B cell (primary cell): ENCODE data around the gene ZNF771. TPM values are rescaled to one million over a fixed set of nuclear protein-coding genes. Genes with fewer than 3 reads are reported as not detected.

ENCODE experiments used
- ATAC-seq: fragments of 200-7000 bp; cut with Tn5 transposase; one replicate; pipeline ENCODE4 v1.10.0; 2021; ENCODE audit warnings: low read depth, mild to moderate bottlenecking, moderate number of reproducible peaks, moderate library complexity
- CTCF ChIA-PET: fragments of 350-600 bp; sonication (Branson Sonifier 250); formaldehyde crosslinking; loops from one replicate; lab custom pipeline; 2021; ENCODE audit warnings: antibody characterized with exemption, inconsistent platforms; lab: Charles Lee
- POLR2A ChIA-PET: fragments of 350-600 bp; sonication (Branson Sonifier 250); formaldehyde crosslinking; loops from one replicate; lab custom pipeline; 2021; ENCODE audit warnings: antibody characterized with exemption; lab: Charles Lee
- DNase-seq: peaks from one replicate; pipeline ENCODE4 v3.0.0; 2013
- H2AFZ ChIP-seq: 2 replicates; pipeline ENCODE4 v1.6.1; 2012; ENCODE audit warnings: mild to moderate bottlenecking, low read depth, low read length; ENCODE audit not compliant: insufficient read depth, poor library complexity, severe bottlenecking
- H3K27ac ChIP-seq, 2 donors: 1 replicate in 1 of 2; 2 replicates in 1 of 2; pipeline ENCODE4 v1.5.1; 2012 to 2013; ENCODE audit warnings: low read length in 2 of 2, mild to moderate bottlenecking in 2 of 2, moderate library complexity in 1 of 2
- H3K27me3 ChIP-seq, 4 experiments: fragments of 200-600 bp in 1 of 4; sonication (generic) in 1 of 4; replicated peaks in 1 of 4; 1 replicate in 2 of 4; 2 replicates in 2 of 4; pipeline versions ENCODE4 v1.6.1 to v1.7.0; 2013 to 2016; ENCODE audit warnings: low read length in 3 of 4, mild to moderate bottlenecking in 2 of 4, mixed read lengths in 1 of 4, moderate library complexity in 1 of 4; ENCODE audit not compliant: insufficient read depth in 4 of 4, control insufficient read depth in 3 of 4; ENCODE audit errors: control extremely low read depth in 1 of 4
- H3K36me3 ChIP-seq, 2 experiments: replicated peaks in 1 of 2; 1 replicate in 1 of 2; 2 replicates in 1 of 2; pipeline versions ENCODE4 v1.6.1 to v1.7.1; 2013; ENCODE audit warnings: low read length in 1 of 2; ENCODE audit not compliant: insufficient read depth in 2 of 2, control insufficient read depth in 1 of 2; ENCODE audit errors: control extremely low read depth in 1 of 2, extremely low read depth in 1 of 2
- H3K4me1 ChIP-seq, 2 donors: fragments of 200-600 bp in 1 of 2; sonication (generic) in 1 of 2; 1 replicate in 1 of 2; 2 replicates in 1 of 2; pipeline versions ENCODE4 v1.5.1 to v1.6.1; 2013 to 2017; ENCODE audit warnings: low read length in 2 of 2; ENCODE audit not compliant: control insufficient read depth in 2 of 2, insufficient read depth in 2 of 2
- H3K4me2 ChIP-seq: replicated peaks from 2 replicates; pipeline ENCODE3; 2012; ENCODE audit warnings: mild to moderate bottlenecking, low read depth, low read length; ENCODE audit not compliant: poor library complexity, severe bottlenecking
- H3K4me3 ChIP-seq, 5 experiments: fragments of 200-600 bp in 1 of 5; sonication (generic) in 1 of 5; 1 replicate in 3 of 5; 2 replicates in 2 of 5; pipeline versions ENCODE4 v1.5.1 to v1.7.0; 2011 to 2016; ENCODE audit warnings: low read length in 4 of 5, mild to moderate bottlenecking in 4 of 5, low read depth in 2 of 5, control low read depth in 1 of 5, moderate library complexity in 1 of 5; ENCODE audit not compliant: insufficient read depth in 1 of 5; ENCODE audit errors: control extremely low read depth in 1 of 5, extremely low read depth in 1 of 5
- H3K79me2 ChIP-seq: fragments of 200-600 bp; sonication (generic); one replicate; pipeline ENCODE4 v1.6.0; 2016; ENCODE audit warnings: low read length; ENCODE audit not compliant: control insufficient read depth, insufficient read depth
- H3K9ac ChIP-seq: fragments of 200-600 bp; sonication (generic); 2 replicates; pipeline ENCODE4 v1.6.1; 2017; ENCODE audit warnings: mild to moderate bottlenecking, low read length, moderate library complexity
- H3K9me3 ChIP-seq, 3 donors: one replicate each; pipeline versions ENCODE4 v1.6.1 to v1.7.1; 2013; ENCODE audit warnings: low read length in 2 of 3; ENCODE audit not compliant: control insufficient read depth in 2 of 3, insufficient read depth in 1 of 3; ENCODE audit errors: control extremely low read depth in 1 of 3
- H4K20me1 ChIP-seq: 2 replicates; pipeline ENCODE4 v1.6.0; 2012; ENCODE audit warnings: mild to moderate bottlenecking, low read length; ENCODE audit not compliant: insufficient read depth, control insufficient read depth, poor library complexity, severe bottlenecking
- H3K27ac Mint-ChIP-seq: one replicate; pipeline ENCODE4 v1.8.0; 2021; ENCODE audit warnings: mixed read lengths
- H3K27me3 Mint-ChIP-seq: one replicate; pipeline ENCODE4 v1.8.0; 2021; ENCODE audit warnings: mixed read lengths
- H3K4me1 Mint-ChIP-seq: one replicate; pipeline ENCODE4 v1.8.0; 2021; ENCODE audit warnings: mixed read lengths
- H3K4me3 Mint-ChIP-seq: one replicate; pipeline ENCODE4 v1.8.0; 2021; ENCODE audit warnings: mixed read lengths
- H3K9me3 Mint-ChIP-seq: one replicate; pipeline ENCODE4 v1.8.0; 2022; ENCODE audit warnings: mixed read lengths; ENCODE audit not compliant: insufficient read depth
- EZH2 ChIP-seq: IDR thresholded peaks from 2 replicates; pipeline ENCODE4 v1.6.1; 2012; ENCODE audit warnings: borderline replicate concordance, low read depth, mild to moderate bottlenecking, moderate library complexity, low read length; ENCODE audit not compliant: insufficient read depth, poor library complexity, severe bottlenecking
- WGBS: methylation state at CpG from one replicate; pipeline ENCODE4 v1.1.5; 2013; ENCODE audit warnings: missing lambda C conversion rate; ENCODE audit not compliant: insufficient coverage; 5-methylcytosine and 5-hydroxymethylcytosine counted together
- intact Hi-C: fragments of 100-400 bp; cut with micrococcal nuclease; formaldehyde crosslinking; loops from one replicate; pipeline ENCODE4 v1.10.0; 2022
- polyA plus RNA-seq: library from polyadenylated mRNA; depleted of rRNA; stranded (reverse); fragments of >200 nt; gene quantifications from 2 replicates; pipeline ENCODE4 v1.2.3, GENCODE V29; 2012
- total RNA-seq, 2 donors: library from RNA; stranded (reverse); fragments of 120-200 nt in 1 of 2; gene quantifications; 1 replicate in 1 of 2; 2 replicates in 1 of 2; pipeline versions ENCODE4 v1.2.3 to v1.2.4, GENCODE V29; 2013 to 2022
- TF ChIP-seq, protein P1 (sequence below): fragments of 200-600 bp; IDR thresholded peaks from one replicate; pipeline ENCODE4 v1.8.0; 2022; ENCODE audit warnings: antibody characterized with exemption, mild to moderate bottlenecking

Gene ZNF771
- total and polyA plus RNA-seq, 2 donors (not counting 1 experiment from before 2014, with no cell fraction given) = 4.1 to 6.6 TPM

DNA sequence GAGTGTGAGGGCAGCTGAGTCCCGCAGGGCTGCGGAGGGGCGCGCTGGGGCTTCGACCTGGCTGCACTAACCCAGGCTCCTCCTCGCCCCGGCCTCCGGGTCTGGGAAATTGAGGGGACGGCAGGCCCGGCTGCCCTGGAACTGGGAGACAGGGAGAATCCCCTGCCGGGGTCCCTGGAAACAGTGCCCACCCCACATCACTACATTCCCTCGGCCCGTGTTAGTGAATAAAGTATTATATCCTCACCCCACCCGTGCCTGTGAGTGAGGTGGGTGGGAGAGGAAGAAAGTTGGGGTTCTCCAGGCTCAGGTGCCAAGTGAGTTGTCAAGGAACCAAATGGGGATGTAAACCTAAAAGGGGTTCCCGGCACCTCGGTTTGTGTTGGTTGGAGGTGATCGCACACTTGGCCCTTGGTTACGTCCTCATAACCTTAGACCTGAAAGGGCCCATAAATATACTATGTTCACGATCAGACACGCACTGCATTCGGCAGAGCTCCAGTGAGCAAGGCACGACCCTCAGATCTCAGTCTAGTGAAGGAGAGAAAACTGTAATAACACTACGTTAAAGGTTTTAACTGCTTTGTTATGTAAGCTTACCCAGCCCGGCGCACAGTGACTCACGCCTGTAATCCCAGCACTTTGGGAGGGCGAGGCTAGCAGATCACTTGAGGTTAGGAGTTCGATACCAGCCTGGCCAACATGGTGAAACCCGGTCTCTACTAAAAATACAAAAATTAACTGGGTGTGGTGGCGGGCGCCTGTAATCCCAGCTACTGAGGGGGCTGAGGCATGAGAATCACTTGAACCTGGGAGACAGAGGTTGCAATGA, 11.2 kb downstream of the ZNF771 start:
- Mint-ChIP-seq H3K4me3 (peak overlapping the region; percentile 77), H3K27me3 (no peaks in the 10 kb centered on the region), H3K9me3 (no peaks in the 10 kb centered on the region), H3K4me1 (peaks cover 7% of the 10 kb centered on the region), H3K27ac (peak overlapping the region; percentile 72)
- no peaks in the 10 kb centered on the region for H3K9me3 ChIP-seq
- no peaks in the 10 kb centered on the region for H4K20me1 ChIP-seq
- intact Hi-C loops = loop anchor here (1.0 to 5.0 kb wide), 4 partner anchors 11 to 279 kb away; partner anchors contain the start of genes SEPHS2, SRCAP and ZNF768
- H3K36me3 ChIP-seq = peaks cover 2 to 18% of the 10 kb centered on the region in 2 experiments
- H3K4me1 ChIP-seq = peaks cover 5 to 12% of the 10 kb centered on the region in 2 donors
- ChIA-PET POLR2A (interaction anchor here (0.5 to 1.9 kb wide), 21 partner anchors 9 to 1479 kb away, joined by 3 to 18 read pairs (median 4); partner anchors contain the start of genes CORO1A, DCTPP1, PRR14 and SEPHS2), CTCF (interaction anchor here (0.8 to 5.3 kb wide), 17 partner anchors 10 to 327 kb away, joined by 3 to 43 read pairs (median 4); partner anchors contain the start of genes DCTPP1, SEPTIN1, TBC1D10B and TBX6)
- ATAC-seq (no peak), DNase-seq (no peak)
- peak overlapping the region; percentile 70 for H3K9ac ChIP-seq
- peak overlapping the region in 4 of 5 experiments; percentile 44 to 75 (median 68) for H3K4me3 ChIP-seq
- H3K4me2 ChIP-seq = peak overlapping the region; percentile 82
- WGBS = 78% methylated on average over 15 of the region's 31 CpGs
- peak overlapping the region; percentile 84 for H2AFZ ChIP-seq
- H3K27ac ChIP-seq = peak overlapping the region; percentile 47 to 73
- TF ChIP-seq, protein P1, sequence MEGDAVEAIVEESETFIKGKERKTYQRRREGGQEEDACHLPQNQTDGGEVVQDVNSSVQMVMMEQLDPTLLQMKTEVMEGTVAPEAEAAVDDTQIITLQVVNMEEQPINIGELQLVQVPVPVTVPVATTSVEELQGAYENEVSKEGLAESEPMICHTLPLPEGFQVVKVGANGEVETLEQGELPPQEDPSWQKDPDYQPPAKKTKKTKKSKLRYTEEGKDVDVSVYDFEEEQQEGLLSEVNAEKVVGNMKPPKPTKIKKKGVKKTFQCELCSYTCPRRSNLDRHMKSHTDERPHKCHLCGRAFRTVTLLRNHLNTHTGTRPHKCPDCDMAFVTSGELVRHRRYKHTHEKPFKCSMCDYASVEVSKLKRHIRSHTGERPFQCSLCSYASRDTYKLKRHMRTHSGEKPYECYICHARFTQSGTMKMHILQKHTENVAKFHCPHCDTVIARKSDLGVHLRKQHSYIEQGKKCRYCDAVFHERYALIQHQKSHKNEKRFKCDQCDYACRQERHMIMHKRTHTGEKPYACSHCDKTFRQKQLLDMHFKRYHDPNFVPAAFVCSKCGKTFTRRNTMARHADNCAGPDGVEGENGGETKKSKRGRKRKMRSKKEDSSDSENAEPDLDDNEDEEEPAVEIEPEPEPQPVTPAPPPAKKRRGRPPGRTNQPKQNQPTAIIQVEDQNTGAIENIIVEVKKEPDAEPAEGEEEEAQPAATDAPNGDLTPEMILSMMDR = peak; percentile 4
- no peak for TF ChIP-seq EZH2
- H3K27me3 ChIP-seq = no peaks in the 10 kb centered on the region
- H3K79me2 ChIP-seq = peaks cover 13% of the 10 kb centered on the region
